HG03066 (cell line): ENCODE results near the gene MRM1.

Source experiments
- ATAC-seq: cut with Tn5 transposase; IDR thresholded peaks from one replicate; pipeline ENCODE4 v1.9.1; 2021; ENCODE audit warnings: low read depth; ENCODE audit not compliant: unreplicated experiment

MRM1 gene

GRCh38 chr17:36629252-36629847 is 28.0 kb downstream of the MRM1 start:
- no peak for ATAC-seq

DNA sequence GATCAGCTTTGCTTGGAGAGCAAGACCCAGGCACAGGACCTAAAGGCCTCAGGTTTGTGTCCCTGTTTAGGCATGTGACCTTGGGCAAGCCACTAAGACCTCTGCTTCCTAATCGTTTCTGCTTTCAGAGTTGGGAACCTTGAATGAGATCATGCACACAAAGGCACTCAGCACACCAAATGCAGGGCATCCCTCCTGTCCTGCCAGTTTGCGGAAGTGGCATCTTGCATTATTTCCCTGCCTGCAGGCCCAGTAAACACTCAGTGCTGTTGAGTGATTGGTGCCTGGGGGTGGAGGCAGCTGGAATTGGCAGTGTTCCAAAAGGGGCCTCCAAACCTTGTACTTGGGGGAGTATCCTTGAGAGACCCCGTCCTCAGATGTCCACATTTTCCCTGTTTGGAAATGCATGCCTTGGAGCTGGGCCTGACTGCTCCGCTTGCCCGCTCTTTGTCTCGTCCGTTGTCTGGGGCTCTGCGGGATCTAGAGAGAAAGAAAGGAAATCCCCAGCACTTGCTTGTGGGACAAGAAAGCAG is 28.7 kb downstream of the MRM1 start:
- ATAC-seq: no peak

- no peak for ATAC-seq
These were observed 29.6 kb downstream of the MRM1 start for GRCh38 chr17:36631022-36631421.

DNA sequence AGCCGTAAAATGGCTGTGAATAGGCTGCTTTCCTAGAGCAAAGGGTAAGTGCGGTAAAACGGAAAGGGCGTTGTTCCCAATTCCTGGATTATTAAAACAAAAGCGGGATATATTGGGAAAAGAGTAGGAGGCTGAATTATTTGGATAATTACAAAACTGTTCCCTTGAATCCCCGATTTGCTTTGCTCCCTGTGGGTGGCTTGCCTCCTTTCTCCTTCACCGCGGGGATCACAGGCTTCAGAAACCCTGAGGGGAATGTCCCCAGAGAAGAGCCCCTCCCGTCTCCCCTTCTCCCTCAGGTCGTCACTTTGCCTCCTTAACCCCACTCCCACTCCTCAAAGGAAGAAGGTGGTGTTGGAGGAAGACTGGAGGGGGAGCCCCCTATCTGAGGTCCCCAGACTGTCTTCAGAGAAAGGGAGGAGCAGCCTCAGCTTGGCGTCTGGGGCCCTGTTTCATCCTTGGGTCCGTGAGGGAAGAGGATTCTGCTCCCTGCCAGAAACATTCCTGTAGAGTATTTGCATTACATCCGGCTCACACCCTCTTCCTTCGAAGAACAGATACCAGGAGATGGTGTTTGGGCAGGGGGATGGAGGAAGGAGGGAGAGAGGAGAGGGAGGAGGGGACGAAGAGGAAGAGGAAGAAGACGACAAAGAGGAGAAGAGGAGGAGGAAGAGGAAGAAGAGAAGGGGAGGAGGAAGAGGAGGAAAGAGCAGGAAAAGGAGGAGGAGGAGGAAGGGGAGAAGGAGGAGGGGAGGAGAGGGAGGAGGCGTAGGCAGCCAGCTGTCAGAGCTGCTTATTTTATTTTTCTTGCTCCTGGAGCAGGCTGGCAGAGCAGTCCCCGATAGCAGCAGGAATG is 31.8 kb downstream of the MRM1 start:
- no peak for ATAC-seq

- ATAC-seq: no peak
These were observed 39.0 kb downstream of the MRM1 start for GRCh38 chr17:36640346-36640745.

DNA sequence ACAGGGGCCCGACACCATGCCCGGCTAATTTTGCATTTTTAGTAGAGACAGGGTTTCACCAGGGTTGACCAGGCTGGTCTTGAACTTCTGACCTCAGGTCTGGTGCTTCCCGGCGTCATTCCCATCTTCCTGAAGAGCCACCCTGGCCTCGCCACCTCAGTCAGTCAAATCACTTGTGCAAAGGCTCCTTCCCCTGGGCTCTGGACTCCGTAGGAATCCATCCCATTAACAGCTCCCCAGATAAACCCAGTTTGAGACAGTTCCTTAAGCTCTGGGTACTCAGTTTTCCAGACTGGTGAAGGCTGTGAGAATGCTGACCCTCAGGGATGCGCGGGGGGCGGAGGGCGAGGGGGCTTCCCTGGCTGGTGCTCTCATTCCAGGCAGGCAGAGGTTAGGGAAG is 39.5 kb downstream of the MRM1 start:
- ATAC-seq: no peak

DNA sequence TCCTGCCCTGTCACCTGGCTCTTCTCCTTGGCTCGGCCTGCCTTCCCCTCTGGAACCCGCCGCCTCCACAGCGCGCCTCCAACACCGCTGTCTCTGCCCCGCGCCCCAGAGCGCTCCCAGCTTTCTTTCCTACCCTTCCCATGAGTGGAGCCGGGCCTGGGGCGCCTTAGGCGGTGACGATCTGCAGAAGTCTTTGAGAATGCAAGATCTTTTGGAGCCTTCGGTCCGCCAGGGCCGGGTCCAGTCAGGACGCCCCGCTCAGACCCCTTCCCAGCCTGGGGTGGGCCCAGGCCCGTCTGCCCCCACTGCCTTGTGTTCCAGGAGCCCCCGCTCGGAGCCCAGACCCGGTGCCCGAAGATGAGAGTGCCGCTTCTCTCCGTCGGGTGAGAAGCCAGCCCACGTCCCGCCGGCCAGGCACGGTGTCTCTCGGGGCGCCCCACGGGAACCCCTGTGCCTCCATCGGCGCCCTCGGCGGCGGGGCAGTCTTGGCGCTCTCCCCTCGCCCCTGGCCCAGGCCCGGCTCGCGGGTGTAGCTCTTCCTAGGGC is 40.0 kb downstream of the MRM1 start:
- ATAC-seq: no peak

GRCh38 chr17:36641877-36642845 is 40.8 kb downstream of the MRM1 start:
- ATAC-seq: no peak

DNA sequence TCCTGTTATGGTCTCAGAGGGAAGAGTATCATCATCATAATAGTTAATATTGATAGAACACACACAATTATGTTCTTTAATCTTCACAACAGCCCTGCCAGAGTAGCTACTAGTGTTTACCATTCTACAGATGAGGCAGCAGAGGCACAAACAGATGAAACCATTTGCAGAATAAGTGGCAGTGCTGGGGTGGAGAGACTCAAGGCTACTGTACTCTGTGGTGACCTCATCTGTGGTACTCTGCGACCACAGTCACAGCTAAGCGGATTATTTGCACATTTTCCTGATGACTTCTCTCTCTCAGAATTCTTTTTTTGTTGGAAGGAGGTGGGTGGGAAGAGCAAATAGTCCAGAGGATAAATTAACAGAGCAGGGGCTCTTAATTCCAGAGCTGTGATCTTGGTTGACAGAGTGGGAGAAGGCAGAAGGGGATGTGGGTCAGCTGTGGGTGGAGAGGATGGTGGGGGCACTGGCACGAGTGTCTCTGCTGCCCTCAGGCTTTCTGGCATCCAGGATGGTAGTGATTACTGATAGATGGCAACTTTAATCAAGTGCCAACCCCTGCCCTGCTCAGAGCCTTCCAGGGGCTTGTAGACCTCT is 41.8 kb downstream of the MRM1 start:
- no peak for ATAC-seq

DNA sequence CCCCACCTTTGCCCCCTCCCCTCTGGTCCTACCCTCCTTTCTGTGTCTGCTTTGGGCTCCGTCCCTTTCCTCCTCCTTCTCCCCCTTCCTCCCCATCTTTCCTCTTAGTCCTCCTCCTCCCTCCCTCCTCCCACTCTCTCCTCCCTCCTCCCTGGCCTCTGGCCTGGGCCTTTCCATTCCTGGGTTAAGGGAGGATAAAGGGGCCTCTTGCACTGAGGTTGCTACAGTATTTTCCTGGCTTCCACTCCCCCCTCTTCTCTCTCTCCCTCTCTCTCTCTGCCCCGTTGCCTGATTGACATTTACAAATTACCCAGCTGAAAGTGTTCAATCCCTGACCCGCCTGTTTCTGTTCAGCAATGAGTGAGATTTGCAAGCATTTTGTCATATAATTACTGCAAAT is 44.0 kb downstream of the MRM1 start:
- no peak for ATAC-seq

DNA sequence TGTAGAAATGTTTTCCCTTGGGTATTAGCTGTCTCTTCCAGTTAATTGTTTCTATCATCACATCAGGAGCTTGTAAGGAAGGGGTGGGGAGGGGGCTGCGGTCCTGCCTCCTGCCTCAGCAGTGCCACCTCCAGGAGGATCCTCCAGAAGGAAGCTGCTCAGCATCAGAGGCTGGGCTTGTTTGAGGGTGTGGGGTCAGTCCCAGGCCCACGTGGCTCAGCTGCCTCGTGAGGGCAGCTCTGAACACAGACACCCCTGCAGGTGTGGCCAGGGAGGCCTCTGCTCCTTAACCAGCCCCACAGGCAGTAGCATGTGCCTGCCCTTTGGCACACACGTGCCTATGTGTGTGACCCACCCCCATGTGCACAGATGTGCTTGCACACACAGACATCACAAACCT is 46.3 kb downstream of the MRM1 start:
- no peak for ATAC-seq

DNA sequence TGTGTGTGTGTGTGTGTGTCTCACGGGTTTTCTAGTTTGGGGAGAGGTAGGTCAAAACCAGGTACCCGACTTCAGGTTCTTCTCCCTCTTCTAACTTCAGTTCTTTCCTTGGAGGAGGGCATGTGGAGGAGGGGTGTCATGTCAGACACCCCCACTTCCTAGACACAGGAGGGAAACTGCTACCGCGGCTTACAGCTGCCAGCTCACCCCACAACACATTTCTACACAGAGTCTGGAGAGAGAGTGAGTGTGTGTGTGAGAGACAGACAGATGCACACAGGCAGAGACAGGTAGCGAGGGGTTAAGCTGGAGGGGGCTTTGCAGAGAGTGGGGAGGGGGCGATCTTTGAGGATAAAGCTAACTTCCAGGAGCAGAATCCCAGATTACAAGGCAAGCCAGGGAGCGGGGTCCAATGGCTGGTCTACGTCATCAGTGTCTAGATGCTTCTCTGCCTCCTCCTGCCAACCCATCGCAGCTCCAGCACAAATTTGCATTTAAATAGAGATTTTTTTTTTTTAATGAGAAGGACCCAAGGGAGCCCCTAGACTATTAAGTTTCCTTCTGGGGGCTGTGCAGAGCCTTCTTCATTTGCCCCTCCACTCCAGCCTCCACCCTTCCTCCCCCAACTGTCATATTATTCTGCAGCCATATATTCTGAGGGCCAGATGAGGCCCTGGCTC is 48.9 kb downstream of the MRM1 start:
- ATAC-seq: no peak

DNA sequence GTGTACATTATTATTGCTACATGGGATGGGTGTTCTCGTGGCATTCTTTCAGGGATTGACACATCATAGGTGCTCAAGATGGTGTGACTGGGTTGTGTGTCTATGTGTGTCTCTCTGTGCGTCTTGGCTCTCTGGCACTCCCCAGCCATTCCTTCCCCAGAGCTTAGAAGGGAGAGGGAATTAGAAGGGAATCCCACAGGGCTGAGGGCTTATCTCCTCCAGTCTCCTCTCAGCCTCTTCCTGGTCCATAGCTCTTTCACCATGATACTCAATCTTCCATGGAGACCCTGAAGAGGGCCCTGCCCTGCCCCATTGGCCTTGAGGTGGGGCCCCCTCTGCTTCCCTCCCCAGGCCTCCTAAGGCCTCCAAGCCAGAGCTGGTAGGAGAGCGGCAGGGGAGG is 52.0 kb downstream of the MRM1 start:
- ATAC-seq: no peak

DNA sequence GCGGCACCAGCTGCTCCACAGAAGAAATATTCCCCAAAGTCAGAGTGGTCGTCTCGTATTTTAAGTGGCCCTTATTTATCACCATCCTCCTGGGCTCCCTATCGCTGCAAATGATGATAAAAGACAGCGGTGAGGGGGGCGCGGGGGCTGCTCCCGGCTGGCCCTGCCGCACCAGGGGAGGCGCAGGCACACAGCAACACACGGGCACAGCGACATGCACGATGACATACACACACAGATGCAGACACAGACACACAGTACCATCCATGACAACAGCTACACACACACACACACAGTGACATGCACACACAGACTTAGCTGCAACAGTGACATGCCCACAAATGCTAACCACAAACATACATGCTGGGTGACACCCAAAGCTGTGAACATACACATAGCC is 52.5 kb downstream of the MRM1 start:
- no peak for ATAC-seq

- no peak for ATAC-seq
These were observed 54.3 kb downstream of the MRM1 start for GRCh38 chr17:36655726-36656125.

- ATAC-seq: no peak
These were observed 56.0 kb downstream of the MRM1 start for GRCh38 chr17:36657390-36657762.

DNA sequence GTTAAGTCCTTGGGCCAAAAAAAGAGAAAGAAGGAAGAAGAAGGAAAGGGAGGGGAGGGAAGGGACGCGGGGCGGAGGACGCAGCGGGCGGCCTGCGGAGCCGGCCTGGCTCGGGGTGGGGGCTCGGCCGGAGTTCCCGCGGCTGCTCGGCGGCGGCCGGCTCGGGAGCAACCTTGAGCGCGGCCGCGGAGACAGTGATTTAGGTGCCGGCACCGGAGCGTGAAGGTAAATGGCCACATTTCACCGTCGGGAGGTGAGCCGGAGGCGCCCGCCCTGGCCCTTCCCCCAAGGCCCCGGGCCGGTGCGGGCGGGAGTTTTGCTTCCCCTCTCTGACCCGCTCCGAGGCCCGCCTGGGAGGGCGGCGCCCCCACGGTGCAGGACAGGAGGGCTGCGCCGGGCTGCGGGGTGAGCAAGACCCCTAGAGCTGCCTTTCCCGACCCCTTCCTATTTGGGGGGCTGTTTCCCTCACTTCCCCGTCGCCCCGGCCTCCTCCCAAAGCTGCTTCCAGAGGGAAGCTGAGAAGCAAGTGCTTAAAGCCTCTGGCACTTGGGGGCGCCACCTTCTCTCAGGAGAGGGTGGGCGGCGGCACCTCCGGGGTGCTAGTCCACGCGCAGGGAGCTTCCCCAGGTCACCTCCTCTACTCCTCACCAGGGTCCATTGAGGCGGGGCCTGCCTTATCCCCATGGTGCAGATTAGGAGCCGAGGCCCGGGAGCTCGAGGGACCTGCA is 56.5 kb downstream of the MRM1 start:
- no peak for ATAC-seq
